Fibroblast of gingiva (primary cell): Measurements from ENCODE around the gene MAPK9.
"Not testable (repeated sequence)": the region's sequence is repeated elsewhere in the genome, so short reads cannot be mapped to it uniquely, and the experiment has no call there.

Experiments used
- DNase-seq: peaks from one replicate; pipeline ENCODE4 v3.0.0-alpha.2; 2011; ENCODE audit warnings: low read depth

Gene MAPK9

GRCh38 chr5:180326989-180327565 lies 35.2 kb upstream of the MAPK9 start:
- no peak for DNase-seq

DNA sequence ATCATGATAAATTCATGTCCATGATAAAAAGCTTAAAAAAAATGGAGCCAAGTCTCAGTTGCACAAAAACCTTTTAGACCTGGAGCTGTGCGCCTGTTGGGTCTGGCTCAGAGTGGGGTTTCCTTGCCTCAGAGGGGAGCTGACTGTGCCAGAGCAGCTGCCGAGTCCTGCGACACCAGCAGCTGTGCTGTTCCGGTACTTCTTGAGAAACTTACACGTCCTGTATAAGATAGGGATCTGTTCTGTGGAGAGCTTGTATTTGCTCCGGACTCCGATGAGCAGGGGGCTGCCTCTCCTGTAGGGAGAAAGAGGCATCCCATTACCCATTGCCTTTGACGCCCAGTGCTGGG lies 32.7 kb upstream of the MAPK9 start:
- no peak for DNase-seq

- no peak for DNase-seq
Measured at GRCh38 chr5:180323941-180324600, 32.2 kb upstream of the MAPK9 start.

GRCh38 chr5:180323160-180323559 lies 31.3 kb upstream of the MAPK9 start:
- DNase-seq, result no peak

DNA sequence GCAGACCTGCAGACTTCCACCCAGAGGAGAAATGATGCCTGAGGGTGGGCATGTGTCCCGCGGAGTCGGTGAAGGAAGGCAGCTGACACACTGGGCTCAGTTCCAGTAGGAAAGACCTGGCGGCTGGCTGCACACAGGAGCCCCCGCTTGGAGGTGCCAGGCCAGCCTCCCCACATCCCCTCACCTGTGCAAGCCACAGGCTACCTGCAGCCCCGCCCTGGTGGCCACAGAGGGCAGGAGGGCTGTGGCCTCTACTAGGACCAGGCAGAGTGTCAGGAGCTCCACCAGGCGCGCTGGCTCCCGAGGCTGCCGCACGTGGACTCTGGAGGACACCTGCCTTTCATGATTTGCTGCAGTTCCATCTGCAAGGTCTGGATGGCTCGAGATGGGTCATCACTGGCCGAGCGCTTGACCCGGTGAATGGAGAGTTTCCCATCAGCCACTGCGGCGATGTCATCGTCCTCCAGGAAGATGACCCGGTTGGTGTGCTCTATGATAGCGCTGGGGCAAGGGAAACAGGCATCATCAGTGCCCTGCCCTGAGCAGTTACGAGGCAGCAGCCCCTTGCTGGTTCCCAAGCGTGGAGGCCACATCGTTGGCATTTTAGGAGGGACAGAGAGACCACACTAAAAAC lies 26.7 kb upstream of the MAPK9 start:
- no peak for DNase-seq

DNA sequence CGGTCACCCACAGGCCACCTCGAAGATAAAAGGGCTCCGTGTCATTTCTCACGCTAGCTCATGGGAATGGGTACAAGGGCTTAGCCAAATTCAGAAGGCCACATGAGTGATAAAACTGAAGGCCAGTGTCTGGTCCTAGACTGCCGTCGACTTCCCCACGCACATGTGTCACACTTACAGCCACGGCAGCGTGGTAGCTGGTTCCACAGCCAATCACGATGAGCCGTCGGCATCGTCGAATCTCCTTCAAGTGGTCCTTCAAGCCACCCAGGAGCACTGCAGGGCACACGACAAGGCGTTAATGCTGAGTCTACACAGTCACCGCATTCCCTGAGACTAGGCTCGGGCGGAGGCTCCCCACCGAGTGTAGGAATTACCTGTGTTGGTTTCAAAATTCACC lies 24.7 kb upstream of the MAPK9 start:
- no peak for DNase-seq

DNA sequence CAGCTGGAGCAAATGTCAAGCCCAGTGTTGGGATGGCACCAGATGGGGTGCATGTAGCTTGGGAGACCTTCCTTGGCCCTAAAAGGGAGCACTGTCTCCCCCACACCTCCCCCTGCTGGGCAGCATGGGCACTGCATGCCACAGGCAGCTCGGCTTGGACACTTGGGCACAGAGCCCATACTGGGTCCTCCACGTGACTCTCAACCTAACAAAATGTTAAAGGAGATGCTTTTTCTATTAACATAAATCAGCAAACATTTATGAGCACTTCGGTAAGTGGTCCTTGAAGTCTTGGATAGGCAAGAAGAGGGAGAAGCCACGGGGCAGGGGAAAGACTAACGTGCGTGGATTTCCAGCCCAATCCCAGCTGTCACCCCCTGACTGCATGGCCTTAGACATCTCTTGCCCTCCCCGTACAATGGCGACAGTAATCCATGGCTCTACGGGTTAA lies 23.9 kb upstream of the MAPK9 start:
- peak; percentile 51 for DNase-seq

- peak; percentile 85 for DNase-seq
Measured at GRCh38 chr5:180313677-180314505, 22.0 kb upstream of the MAPK9 start.

- DNase-seq, result no peak
Measured at GRCh38 chr5:180311216-180311615, 19.3 kb upstream of the MAPK9 start.

GRCh38 chr5:180306796-180307195 lies 14.9 kb upstream of the MAPK9 start:
- DNase-seq, result no peak

DNA sequence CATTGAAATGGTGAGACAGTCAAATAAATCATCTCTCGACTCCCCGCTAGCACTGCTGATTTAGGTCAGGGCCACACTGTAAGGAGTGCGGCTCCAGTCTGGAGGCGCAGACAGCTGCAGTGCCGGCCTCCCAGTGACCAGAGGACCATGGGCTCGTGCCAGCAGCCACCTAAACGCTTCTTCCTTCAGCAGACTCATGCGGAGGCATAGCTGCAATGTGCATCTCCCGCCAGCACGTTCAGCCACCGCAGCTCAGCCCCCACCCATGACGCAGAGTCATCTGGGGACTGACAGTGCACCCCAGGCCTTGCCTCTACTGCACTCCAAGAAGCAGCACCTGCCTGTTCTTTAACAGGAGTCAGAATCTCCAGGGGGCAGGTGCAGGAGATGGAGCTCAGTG lies 13.6 kb upstream of the MAPK9 start:
- DNase-seq, result no peak

- no peak for DNase-seq
Measured at GRCh38 chr5:180304431-180305375, 12.8 kb upstream of the MAPK9 start.

DNA sequence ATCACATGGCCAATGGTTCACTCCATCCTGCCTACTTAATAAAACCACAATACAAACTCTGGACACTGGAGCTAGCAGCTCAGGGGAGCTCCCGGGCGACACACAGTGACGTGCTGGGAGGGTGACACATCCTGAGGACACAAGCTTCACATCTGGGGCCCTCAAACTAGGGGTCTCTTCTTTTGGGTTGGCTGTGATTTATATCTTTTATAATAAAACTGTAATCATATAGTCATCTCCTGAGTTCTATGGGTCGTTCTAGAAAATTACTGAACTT lies 12.1 kb upstream of the MAPK9 start:
- DNase-seq, result no peak

GRCh38 chr5:180303226-180304015 lies 11.5 kb upstream of the MAPK9 start:
- no peak for DNase-seq

GRCh38 chr5:180302256-180302655 lies 10.4 kb upstream of the MAPK9 start:
- DNase-seq, result no peak

- no peak for DNase-seq
Measured at GRCh38 chr5:180301253-180301652, 9.4 kb upstream of the MAPK9 start.

DNA sequence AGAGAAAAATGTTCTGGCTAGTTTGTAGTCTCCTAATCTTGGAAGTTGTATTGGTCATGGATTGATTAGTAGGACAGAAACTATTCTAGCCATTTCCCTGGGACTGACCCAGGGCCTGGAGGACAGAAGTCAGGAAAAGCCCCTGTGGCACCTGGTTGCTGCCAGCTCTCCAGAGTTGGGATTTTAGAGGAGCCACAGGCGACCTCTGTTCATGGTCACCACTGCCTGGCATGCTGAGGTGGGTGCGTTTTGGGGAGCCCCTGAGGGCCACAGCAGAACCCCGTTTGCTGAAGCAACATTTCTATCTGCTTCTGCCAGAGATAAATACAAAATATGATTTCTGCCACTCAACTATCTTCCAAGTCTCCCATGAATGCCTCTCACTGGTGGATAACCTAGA lies 7.6 kb upstream of the MAPK9 start:
- DNase-seq, result no peak

DNA sequence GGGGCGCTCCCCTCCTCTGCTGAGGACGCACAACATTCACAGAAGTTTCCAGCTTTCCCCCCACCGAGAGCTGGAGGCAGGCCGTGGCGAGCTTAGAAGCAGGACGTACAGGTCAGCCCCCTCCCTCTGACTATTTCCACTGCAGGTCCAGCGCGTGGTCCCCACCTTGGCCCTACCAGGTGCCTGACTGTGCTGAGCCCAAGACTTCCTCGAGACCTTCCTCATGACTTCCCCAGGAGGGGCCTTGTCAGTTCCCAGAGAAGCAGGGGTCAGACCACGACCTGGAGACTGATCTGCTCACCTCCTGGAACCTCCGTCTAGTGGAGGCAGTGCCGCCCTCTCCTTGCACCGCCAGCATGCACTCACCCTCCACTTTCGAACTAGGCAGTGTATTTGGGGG lies 7.1 kb upstream of the MAPK9 start:
- not testable (repeated sequence) for DNase-seq

DNA sequence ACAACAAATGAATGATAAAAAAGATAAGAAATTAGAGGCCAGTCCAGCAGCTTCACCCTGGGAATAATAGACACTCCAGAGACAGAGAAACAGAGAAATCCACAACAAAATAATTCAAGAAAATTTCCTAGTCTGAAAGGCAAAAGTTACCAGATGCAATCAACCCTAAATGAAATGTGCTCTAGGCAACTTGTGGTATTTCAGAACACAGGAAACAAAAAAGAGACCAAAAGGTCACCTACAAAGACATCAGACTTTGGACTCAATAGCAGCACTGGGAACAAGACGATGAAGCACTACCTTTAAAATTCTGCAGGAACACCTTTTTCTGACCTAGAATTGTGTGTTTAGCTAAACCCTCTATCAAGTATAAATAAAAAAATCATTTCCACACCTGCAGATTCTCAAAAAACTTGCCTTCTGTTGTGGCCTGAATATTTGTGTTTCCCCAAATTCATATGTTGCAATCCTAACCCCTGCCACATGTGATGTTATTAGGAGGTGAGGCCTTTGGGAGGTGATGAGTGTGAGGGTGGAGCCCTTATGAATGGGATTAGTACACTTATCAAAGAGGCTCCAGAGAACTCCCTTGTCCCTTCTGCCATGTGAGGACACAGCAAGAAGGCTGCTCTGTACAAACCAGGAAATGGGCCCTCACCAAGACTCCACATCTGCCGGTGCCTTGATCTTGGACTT lies 5.9 kb upstream of the MAPK9 start:
- DNase-seq, result no peak

DNA sequence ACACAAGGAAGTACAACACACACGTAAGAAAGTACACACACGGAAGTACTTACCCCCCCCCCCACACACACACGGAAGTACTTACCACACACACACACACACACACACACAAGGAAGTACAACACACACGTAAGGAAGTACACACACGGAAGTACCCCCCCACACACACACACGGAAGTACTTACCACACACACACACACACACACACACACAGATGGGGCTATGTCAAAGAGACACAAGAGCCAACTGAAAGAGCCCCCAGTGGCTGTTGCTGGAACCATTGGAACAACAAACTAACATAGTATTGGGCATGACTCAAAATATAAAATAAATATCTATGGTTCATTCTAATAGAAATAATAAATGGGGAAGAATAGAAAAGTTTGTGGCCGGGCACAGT lies 4.9 kb upstream of the MAPK9 start:
- DNase-seq, result no peak
